ENCODE measurements around the gene SLC17A6.

SLC17A6 gene

DNA sequence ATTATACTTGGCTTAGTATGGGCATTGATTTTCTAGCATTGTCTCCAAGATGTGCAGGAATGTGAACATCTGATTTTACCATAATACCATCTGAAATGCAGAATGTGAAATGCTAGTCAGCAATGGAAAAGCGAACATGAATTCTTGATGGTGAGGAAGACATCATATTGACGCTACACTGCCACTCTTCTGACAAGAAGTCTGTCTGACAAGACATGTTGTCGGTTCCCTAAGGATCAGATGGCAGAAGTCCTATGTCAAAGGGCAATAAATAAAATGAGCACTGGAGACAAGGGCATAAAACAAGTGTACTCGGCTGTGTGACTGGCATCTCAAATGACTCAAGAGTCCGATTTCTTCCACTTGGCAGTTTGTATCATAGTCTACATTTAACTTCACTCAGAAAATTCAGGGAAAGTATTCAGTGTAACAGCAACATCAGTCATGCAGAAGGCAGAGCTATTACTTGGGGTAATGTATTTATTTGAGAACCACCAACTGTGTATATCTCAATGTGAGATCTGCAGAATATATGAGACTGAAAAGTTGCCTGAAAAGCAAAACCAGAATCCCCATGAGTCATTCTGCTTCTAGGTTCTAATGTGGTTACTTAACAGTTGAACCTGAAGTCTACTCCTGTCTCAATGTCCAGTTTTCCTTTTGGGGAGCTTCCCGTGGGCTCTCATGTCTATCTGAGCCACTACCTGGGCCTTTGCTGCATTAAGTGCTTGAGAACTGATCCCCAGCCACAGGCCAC is 51.5 kb downstream of the SLC17A6 start:
- DNase-seq (ENCODE audit: low read depth in 4 of 4, low spot score in 1 of 4), result no peak

DNA sequence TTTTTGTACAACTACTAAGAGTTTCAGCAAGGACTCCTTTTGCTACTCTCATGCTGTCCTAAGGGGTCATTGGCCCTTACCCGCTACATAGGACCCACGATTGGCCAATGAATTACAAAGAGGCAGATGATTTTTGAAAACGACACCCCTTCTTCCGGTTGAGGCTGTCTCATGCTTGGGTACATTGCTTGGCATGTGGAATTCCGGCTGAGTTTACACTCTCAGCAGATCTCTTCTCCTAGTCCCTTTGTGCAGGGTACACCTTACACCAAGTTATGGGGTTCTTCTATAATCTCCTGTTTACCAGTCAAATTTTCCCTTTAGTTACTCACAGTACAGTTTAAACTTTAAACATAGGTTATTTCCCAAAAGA is 52.1 kb downstream of the SLC17A6 start:
- no peak for DNase-seq (ENCODE audit: low read depth in 4 of 4, low spot score in 1 of 4)

DNA sequence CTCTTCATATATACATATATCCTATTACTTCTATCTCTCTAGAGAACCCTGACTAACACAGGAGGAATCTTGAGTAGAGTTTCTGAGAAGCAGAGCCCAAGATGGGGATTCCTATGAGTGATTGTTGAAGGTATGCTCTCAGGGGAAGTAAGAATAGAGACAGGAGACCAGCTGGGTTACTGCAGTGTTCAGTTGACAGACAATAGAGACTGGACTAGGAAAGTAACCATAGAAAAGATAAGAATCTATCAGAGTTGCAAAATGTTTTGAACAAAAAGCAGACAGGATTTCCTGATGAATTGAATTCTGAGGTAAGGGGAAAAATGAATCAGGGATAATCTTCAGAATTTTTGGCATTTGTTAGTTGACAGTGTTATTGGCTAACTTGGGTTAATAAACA is 54.4 kb downstream of the SLC17A6 start:
- DNase-seq (ENCODE audit: low read depth in 4 of 4, low spot score in 1 of 4), result no peak

DNA sequence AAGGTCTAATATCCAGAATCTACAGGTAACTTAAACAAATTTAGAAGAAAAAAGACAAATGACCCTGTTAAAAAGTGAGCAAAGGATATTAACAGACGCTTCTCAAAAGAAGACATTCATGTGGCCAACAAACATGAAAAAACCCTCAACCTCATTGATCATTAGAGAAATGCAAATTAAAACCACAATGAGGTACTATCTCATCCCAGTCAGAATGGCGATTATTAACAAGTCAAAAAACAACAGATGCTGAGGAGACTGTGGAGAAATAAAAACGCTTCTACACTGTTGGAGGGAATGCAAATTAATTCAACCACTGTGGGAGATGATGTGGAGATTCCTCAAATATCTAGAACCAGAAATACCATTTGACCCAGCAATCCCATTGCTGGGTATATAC is 67.2 kb downstream of the SLC17A6 start:
- DNase-seq (ENCODE audit: low read depth in 4 of 4, low spot score in 1 of 4), result no peak

DNA sequence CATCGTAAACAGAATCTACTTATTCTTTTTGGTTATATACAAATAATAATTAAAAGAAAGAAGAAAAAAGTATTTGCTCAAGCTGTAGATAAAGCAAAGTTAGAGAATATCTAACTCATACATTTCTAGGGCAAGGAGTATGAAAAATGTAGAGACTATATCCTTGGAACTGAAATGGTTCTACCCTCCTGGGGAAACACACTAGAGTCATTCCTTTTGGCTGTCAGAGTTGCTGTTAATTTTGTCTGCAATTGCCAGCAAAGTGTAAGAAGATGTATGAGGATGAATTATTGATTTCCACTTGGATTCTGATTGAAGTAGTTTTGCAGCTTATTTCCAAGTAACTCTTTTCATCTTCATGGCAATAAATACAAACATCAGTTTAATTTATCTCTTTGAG is 69.1 kb downstream of the SLC17A6 start:
- no peak for DNase-seq (ENCODE audit: low read depth in 4 of 4, low spot score in 1 of 4)

DNA sequence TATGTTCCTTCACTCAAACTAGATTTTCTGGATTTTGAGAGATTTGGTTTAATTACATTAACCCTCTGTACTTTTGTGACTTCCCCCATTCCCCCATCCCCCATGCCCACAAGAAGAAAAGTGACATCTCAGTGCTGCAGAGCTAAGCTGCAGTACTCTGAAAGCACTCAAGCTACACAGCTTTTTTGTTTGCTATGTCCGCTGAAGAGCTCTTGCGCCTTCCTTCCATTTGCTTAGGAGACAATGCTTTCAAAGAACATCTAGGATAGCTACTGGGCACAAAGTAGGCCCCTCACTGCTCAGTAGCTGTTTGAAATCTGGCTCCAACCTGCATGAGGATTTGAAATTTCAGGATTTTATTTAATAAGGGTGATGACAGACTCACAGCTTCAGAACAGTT is 69.7 kb downstream of the SLC17A6 start:
- no peak for DNase-seq (ENCODE audit: low read depth in 4 of 4, low spot score in 1 of 4)

DNA sequence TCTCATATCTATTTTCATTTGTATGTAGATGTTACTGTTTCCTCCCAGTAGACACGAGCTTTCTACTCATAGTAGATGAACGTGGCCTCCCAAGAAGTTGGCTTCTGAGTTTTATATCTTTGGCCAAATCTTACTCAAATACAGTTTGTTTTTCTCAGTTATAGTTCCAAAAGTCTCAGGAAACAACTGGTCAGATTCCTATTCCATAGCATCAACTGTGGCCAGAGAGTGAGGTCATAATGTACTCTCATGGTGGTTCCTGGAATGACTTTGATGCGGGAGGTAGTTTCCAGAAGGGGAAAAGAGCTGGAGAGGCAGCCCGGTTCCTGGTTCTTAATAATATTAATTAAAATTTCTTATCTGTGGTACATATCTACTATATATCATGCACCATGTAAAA is 77.3 kb downstream of the SLC17A6 start:
- DNase-seq (ENCODE audit: low read depth in 4 of 4, low spot score in 1 of 4), result no peak

DNA sequence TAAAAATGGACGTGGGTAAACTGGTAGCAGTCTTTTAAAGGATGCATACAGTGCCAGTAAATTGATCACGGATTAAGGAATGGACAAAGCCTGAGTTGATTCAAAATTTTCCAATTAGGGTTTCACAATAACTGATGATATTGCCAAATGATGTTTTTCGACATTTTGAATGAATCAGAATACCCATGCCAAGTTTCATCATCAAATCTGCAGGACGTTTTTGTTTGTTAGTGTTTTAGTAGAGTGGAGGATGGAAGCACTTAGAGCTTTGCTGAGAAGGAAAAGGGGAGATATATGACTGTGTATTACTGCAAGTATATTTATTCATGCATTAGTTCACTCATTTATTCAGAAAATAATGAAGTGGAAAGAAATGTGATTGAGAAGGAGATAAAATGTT is 78.3 kb downstream of the SLC17A6 start:
- no peak for DNase-seq (ENCODE audit: low read depth in 4 of 4, low spot score in 1 of 4)

DNA sequence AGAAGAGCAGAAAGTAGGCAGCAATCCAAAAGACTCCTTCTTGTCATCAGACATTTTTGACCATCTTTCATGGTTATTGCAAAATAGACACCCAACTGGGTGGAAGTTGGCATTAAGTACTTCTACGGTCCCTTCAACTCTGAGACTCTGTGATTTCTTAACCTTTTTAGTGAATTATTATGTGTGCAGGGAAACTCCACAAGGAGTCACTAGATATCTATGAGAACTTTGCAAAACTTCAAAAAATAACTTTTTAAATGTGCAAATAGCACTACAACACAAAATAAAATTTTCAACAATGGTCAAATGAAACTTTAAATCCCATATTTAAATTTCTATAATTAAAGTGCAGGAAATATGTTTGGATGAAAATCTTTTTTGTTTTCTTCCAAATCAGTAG is 88.7 kb downstream of the SLC17A6 start:
- DNase-seq (ENCODE audit: low read depth in 4 of 4, low spot score in 1 of 4), result no peak
